OCI-LY7 (cell line): Measurements from ENCODE around the gene WNK2.

Source experiments
- CTCF ChIP-seq: fragments of 200-600 bp; sonication (generic); conservative IDR thresholded peaks from 2 replicates; pipeline ENCODE4 v1.5.1; 2014; ENCODE audit warnings: mild to moderate bottlenecking, antibody characterized with exemption, low read length, moderate library complexity, mixed read lengths
- EZH2phosphoT487 ChIP-seq: fragments of 200-600 bp; sonication (generic); IDR thresholded peaks from 2 replicates; pipeline ENCODE4 v1.6.1; 2018; ENCODE audit warnings: low read depth, borderline replicate concordance, mild to moderate bottlenecking, mixed run types, antibody characterized with exemption, low read length, moderate library complexity, mixed read lengths

DNA sequence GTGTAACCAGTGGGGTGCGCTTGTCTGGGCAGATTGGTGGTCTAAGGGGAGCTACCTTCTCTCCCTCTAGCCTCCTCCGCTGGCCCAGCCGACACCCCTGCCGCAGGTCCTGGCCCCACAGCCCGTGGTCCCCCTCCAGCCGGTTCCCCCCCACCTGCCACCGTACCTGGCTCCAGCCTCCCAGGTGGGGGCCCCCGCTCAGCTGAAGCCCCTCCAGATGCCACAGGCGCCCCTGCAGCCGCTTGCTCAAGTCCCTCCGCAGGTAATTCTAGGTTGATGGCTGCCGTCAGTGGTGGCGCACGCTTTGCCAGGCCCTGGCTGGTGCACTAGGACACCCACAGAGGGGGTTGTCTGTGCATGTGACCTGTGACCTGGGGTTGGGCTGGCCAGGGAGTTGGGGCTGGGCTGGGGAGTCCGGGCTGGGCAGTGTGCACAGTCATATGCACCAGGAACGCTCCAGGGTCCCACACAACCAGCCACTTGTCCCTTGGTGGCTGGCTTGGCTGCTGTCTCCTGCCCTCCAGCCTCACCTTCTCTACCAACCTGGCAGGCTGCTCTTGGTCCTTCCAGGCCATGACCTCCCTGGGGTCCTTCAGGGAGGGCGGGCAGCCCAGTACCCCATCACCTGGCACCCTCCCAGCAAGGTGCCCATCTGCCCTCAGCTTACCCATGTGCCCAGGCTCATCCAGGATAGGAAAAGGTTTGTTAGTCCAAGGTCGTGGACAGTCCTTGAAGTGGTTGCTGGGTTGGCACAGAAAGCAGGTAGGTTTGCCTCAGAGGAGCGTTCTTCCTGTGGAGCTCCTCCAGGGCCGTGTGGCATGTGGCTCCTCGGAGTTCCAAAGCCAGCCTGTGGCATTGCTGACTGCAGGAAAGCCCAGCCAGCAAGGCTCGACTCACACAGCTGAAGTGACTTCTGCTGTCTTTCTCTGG lies 73.2 kb downstream of the WNK2 start:
- TF ChIP-seq CTCF (no peak), EZH2phosphoT487 (no peak)
